ENCODE measurements around the gene HPCAL1.

The HPCAL1 gene

DNA sequence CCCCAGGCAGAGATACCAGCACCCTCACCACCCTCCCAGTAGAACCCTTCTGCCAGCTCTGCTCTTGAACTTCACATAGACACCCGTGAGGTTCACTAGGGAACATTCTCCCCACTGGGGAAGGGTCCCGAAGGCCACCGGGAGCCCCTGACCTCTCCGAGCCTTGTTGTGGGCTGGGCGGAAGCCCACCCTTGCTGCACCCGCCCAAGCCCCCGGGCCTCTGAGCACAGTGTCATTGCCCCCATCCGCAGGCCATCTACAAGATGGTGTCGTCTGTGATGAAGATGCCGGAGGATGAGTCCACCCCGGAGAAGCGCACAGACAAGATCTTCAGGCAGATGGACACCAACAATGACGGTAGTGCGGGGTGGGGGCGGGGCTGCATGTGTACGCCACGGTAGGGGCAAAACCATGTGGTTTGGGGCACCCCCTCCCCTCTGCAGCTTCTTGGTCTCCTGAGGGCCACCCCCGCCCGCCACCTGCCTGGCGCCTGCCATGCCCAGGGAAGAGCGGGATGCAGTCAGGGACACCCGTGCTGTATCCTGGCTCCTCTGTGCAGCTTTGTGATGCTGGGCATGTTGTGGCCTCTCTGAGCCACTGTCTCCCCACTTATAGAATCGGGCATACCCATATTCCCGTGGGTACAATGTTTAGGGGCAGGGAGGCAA, 120.2 kb downstream of the HPCAL1 start:
- DNase-seq (ENCODE audit: low read depth, low spot score), result no peak

DNA sequence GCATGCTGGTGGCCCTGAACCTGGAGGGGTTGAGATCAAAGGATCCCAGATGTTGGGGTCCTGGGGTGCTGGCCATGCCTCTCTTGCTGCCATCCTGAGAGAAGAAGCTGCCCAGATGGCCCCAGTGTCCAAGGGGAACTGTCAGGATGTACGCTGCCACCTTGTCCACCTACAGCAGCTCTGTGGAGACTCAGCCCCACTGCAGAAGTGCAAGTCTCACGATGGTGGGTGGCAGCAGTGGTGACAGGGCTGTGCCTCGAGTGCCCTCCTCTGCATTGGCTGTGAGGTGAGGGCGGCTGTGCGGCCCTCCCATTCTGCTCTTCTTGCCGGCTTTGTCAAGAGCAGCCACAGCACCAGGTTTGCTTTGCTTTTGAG, 120.7 kb downstream of the HPCAL1 start:
- DNase-seq (ENCODE audit: low read depth, low spot score), result no peak

DNA sequence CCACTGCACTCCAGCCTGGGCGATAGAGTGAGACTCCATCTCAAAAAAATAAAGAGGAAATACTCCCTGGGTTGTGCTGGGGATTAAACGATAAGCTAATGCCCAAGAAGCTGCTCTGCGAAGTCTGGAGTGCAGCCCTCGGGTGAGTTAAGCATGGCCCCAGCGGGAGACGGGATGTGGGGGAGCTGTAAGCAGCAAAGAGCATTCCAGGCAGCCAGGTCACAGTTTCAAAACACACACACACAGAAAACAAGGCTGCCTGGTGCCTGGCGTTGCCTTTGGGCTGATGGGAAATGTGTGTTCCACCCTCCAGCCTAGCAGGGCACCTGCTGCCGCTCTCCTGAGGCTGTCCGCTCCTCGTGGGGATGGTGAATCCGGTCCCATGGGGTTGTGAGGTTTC, 121.3 kb downstream of the HPCAL1 start:
- DNase-seq (ENCODE audit: low read depth, low spot score), result no peak

DNA sequence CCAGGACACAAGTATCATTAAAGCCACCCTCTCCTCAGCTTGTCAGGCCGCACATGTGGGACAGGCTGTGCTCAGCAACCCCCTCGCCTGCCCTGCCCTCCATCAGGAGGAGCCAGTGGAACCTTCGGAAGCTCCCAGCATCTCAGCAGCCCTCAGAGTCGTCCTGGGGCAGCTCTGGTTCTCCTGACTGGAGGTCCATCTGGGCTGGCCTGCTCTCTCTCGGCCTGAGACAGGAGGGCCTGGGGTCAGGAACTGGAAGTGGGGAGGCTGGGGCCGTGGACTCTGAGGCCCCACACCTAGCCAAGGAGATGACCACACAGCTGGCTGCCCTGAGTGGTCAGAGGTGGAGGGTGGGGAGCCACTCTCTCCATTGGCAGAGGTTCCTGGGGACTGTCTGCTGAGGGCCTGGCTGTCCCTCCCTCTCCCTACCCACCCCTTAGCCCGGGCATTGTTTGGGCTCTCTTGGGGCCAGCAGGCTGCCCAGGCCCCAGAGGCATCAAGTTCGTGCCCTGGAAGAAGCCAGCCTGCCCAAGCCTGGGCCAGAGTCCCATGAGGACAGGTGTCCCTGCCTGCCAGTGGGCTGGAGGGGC, 122.3 kb downstream of the HPCAL1 start:
- no peak for DNase-seq (ENCODE audit: low read depth, low spot score)

DNA sequence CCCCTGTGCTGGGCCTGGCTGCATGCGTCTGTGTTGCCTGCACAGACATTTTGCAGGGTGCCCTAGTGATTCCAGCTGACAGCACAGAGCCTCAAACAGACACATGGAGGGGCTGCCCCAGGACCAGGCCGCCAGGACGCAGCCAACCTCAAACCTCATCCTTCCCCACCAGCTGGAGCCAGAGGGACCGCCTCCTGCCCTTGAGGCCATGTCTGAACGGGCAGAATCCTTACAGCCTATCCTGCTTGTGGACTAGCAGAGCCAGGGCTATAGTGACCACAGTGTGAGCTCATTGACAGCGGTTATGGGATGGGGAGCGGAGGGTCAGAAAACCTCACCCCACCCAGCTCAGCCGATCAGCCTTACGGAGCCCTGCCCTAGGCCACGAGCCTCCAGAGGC, 123.0 kb downstream of the HPCAL1 start:
- DNase-seq (ENCODE audit: low read depth, low spot score), result no peak

DNA sequence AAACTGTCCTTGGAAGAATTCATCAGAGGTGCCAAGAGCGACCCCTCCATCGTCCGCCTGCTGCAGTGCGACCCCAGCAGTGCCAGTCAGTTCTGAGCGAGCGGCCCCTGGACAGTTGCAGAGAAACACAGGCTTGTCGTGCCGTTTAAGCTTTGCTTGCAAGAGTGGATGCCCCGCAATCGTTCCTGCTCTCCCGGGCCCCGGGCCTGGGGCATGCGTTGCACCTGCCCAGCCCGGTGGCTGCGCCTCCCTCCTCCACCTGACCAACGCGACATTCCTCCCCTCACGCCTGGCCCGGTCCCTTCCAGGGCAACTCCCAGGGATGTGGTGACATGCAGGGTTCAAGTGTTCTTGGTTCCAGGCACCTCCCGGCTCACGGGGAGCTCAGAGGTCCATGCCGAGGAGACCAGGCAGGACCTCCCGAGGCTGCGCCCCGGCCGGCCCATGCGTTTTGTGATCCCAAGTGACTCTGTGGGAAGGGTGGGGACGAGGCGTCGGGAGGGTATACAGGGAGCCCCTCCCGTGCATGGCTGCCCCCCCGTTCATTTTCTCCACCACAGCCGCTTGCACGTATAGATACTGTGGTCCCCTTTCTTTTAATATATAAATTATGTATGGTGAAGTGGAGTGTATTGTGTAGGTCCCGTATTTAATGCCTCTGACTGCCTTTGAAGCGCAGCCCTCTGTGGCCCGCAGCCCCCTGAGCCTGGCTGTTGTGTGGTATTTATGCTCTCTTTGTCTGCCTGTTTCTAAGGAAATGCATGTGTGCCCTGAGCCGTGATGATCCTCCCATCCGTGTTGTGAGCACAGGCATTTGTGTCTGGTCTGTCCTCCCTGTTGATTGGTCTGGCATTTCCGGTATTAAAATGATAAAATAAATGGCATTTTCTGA, 124.3 kb downstream of the HPCAL1 start:
- no peak for DNase-seq (ENCODE audit: low read depth, low spot score)

DNA sequence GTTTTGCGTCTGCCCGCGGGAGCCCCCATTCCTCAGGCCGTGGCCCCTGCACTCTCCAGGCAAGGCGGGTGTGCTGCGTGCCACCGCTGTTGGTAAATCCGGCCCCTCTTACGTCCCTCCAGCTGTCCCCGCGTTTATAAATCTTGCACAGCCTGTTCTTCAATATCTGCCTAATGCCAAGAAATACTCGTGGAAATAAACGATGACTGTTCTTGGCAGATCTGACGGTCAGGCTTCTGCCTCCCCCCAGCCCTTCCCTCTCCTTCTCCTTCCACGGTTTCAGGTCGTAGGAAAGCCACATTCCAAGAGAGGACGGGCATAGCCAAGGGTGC, 124.9 kb downstream of the HPCAL1 start:
- DNase-seq (ENCODE audit: low read depth, low spot score), result no peak

DNA sequence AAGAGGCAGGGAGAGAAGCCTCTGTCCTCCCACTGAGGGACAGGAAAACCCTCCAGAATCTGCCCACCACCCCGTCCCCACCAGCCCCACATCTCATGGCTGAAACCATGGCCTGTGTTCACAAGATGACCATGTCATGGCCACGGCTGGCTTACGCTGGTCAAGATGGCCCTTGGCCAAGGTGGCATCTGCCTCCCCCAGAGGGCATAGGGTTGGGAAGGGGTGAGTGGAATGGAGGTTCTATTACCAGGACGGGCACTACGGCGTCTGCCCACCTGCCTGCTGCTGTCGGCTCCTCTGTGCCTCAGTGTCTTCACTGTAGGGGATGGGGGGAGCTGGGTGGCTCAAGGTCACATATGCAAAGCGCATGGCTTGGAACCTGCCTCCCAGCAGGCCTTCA, 125.7 kb downstream of the HPCAL1 start:
- DNase-seq (ENCODE audit: low read depth, low spot score), result no peak

DNA sequence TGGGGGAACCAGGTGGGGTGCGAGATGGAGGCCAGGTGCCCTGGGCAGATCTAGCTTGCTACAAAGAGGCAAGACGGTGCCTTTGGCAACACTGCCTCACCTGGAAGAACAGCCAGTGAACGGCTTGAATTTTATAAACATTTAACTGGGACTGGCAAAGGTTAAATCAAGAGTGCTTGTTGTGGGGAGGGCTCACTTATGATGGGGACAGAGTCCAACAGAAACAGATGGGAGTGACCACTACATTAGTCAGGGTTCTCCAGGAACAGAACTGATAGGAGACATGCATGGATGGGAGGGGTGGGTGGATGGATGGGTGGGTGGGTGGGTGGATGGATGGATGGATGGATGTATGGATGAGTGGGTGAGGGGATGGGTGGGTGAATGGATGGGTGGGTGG, 126.2 kb downstream of the HPCAL1 start:
- no peak for DNase-seq (ENCODE audit: low read depth, low spot score)

DNA sequence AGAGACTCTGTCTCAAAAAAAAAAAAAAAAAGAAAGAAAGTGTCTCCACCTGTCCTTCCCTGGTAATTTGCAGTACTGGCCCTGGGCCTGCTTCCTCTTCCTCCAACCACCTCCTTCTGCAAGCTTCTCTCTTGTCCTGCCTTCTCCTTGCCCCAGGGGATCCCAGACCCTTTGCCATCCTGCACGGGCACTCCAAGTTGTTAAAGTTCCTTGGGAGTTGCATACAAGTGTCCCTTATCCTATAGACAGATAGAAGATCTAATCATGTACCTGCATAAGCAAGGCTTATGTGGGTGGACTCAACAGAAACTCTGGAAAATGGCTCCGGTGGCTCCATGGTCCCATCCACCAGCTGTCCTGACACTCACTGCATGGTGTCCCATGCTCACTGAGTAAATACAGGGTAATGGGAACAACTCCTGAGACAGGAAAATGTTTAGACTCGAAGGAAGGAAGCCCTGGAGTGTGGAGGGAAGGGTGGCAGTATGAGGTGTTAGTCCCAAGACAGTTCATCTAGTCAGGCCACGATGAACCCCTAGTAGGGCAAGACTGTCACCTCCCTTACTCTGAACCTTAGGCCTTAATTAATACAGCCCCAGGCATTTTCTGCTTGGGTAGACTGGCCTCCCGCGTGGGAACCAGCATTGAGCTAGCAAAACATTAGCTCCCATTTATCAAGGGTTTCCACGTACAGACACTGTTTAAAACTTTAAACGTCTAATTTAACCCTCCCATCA, 128.3 kb downstream of the HPCAL1 start:
- no peak for DNase-seq (ENCODE audit: low read depth, low spot score)

DNA sequence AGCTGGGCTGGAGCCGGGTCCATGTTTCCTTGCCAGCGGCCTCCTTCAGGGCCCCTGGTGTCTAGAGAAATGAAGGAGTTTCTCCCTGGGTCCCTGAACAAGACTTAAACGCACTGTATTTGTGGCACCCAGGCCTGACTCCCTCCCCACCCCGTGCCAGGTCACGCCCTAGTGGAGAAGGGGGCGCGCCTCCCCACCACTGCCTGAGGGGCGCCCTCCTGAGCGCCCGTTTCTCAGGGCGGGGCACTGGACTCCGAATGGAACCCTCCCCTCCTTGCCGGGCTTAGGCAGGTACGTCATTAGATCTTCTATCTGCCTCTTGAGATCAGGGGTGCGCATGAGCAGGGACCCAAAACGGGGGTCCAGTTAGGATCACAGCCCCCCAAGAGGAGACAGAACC, 129.1 kb downstream of the HPCAL1 start:
- DNase-seq (ENCODE audit: low read depth, low spot score), result no peak

DNA sequence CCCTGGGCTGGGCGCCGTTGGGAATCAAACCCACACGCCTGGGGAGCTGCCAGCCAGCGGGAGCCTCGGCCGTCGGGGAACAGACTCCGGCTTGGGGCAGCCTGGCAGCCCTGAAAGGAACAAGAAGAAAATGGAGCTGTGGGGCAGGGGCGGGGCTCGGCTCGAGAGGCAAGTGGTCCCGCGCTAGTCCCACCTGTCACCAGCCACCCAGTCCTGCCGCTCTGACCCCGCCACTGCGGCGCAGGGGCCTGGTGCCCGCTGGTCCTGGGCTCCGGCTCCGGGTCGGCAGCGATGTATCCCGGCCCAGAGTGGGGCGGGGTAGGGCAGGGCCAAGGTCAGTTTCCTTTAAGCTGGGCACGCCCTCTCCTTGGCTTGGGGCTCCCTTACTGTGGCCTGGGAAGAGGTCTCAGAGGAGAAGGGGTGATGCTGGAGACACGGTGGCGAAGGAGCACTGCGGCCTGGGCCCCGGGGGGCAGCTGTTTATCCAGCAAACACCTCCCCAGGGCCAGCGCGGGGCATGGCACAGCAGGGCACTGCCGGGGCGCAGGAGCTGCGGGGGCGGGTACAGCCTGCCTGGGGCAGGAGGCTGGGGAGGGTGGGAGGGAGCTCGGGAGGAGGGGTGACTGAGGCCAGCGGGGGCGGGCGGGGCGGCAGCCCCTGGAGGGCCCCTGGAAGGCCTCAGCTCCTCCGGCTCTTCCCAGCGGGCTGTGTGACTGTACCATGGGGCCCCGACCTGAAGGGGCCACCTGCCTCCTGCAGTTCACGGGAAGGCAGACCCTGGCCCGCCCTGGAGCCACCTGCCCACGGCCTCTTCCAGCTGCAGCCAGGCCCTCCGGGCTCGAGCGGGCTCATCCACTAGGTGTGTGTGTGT, 129.8 kb downstream of the HPCAL1 start:
- DNase-seq (ENCODE audit: low read depth, low spot score), result no peak

DNA sequence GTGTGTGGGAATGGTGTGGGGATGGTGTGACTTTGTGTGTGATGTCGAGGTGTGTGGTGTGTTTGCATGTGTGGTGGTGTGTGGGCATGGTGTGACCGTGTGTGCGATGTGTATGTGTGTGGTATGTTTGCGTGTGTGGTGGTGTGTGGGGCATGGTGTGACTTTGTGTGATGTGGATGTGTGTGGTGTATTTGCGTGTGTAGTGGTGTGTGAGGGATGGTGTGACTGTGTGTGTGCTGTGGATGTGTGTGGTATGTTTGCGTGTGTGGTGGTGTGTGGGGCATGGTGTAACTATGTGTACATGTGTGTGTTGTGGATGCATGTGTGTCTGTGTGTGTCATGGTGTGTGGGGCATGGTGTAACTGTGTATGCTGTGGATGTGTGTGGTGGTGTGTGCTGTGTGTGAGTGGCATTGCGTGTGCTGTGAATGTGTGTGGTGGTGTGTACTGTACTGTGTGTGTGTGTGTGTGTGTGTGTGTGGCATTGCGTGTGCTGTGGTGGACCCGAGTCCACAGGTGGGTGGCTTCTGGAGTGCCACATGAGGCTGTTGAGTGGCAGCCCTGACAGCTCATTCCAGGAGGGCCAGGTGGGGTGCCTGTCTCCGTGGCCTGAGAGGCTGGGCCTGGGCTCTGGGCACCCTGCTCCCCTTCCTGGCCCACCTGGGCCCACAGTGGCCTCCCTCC, 130.7 kb downstream of the HPCAL1 start:
- no peak for DNase-seq (ENCODE audit: low read depth, low spot score)

DNA sequence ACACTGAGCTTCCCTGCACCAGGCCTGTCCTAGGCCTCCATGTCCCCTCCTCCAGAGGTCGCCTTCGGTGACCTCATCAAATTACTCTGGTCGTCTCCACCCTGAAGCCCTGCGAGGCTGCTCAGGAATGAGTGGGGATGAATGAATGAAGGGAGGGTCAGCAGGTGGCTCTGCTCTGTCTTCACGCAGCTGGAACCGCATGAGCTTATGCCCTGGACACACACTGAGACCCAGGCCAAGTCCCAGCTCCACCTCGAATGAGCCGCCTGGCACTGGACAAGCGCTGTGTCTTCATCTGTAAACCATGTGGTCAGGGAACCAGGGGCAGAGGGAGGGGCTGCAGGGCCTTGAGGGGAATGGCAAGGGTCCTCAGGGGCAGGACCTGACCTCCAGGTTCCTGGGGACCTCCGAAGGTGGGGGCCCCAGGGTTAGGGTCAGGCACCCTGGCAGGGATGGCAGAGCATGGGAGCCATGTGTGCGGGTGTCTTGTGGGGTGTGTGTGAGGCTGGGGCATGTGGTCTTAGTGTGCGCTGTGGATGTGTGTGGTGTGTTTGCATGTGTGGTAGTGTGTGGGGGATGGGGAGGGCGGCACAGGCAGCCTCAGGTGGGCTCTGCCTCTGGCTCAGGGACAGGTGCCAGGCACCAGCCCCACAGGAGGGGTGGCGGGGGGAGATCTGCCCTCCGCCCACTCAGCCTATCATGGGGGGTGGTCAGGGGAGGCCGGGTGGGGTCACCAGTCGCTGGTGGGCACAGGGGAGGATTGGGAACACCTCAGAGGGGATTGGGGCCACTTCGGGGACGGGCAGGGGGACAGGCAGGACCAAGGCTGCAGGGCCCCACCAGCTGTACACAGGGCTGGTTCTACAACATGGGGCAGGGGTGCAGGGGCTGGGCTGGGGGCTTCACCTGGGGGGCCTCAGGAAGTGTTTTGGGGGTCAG, 131.5 kb downstream of the HPCAL1 start:
- no peak for DNase-seq (ENCODE audit: low read depth, low spot score)

DNA sequence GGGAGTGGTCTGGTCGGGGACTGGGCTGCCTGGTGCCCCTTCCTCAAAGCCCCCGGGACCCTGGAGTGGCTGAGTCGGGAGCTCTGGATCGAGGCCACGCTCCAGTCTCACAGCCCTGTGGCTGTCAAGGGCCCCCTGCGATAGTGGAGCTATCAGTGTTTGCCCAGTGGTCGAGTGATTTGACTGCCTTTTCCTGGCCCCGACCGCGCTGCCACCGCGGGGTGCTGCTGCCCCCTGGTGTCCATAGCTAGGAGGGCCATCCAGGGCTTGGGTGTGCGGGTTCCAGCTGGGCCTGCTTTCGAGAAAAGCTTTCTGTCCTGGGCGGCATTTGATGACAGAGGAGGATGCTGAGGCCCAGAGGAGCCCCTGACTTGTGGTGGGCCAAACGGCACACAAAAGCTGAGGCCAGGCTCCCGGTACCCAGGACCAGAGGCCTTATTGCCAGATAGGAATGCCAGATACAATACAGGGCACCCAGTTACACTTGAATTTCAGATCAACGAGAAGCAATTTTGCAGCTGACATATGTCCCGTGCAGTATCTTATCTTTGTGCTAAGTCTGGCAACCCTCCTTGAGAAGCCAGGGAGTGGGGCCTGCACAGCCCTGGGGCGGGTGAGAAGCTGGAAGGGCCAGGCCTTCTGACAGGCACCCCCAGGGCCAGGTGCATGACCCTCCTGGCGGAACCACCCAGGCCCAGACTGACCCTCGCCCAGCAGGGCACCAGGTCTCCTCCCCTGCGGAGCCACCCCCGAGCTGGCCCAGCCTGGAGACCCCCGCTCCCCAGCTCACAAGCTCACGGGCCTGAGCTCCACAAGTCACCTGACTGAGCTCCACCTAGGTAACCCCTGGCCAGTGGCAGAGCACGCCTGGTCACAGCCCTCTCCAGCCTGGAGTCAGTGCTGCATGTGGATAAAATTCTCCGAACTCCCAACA, 132.4 kb downstream of the HPCAL1 start:
- DNase-seq (ENCODE audit: low read depth, low spot score), result peak; percentile 62

DNA sequence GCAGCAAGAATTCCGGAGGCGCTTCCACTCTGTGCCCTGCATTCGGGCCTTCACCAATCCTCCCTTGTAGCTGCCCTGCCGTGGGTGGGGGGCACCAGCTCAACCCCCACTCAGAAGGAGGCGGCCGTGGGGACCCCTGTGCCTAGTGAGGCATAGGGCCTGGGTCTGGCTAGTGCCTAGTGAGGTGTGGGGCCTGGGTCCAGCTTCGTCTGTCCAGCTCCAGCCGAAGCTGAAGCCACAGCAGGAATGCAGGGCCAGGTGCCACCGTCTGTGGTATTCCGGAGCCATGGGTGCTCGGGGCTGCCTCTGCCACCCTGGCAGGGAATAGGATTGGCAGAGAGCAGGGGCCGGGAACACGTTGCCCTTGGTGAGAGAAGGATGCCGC, 133.1 kb downstream of the HPCAL1 start:
- no peak for DNase-seq (ENCODE audit: low read depth, low spot score)

DNA sequence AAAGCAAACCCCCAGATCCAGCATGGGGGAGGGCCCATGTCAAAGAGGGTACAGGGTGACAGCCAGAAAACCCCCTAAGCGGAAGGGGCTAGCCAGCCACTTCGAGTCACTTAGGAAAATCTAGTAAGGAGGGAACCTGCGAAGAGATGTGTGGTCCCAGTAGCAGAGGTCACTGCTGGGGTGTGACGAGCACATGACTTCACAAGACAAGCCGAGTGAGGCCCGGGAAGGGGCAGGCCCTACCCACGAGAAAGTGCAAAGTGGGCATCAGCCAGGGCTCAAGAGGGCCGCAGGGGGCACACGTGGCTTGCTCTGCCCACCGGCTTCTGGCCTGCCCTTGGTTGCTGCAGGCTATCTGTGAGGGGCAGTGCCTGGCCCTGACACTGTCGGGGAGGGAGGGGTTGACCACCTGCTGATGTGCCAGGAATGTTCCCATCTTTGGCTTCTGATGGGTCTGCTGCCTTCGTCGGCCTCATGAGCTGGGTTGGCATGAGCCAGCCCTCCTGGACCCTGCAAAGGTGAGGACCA, 133.9 kb downstream of the HPCAL1 start:
- no peak for DNase-seq (ENCODE audit: low read depth, low spot score)

DNA sequence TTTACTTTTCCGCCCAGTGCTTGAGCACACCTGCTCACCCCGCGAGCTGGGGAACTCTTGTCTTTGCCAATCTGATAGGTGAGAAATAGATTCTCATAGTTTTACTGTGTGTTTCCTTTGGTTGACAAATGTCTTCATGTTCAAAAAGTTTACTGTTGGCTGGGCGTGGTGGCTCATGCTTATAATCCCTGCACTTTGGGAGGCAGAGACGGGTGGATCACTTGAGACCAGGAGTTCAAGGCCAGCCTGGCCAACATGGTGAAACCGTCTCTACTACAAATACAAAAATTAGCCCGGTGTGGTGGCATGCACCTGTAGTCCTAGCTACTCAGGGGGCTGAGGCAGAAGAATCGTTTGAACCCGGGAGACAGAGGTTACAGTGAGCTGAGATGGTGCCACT, 135.1 kb downstream of the HPCAL1 start:
- DNase-seq (ENCODE audit: low read depth, low spot score), result no peak
